OCI-LY1 (cell line): ENCODE measurements around the gene TSKU.
"Not testable (repeated sequence)": the region's sequence is repeated elsewhere in the genome, so short reads cannot be mapped to it uniquely, and the experiment has no call there.

Experiments used
- H2AFZ ChIP-seq: fragments of 200-600 bp; sonication (generic), shearing (Covaris generic); 2 replicates; pipeline ENCODE4 v1.6.0; 2014; ENCODE audit warnings: antibody characterized with exemption, mild to moderate bottlenecking, low read length
- H3F3A ChIP-seq: fragments of 200-600 bp; sonication (generic), shearing (Covaris generic); 2 replicates; pipeline ENCODE4 v1.6.0; 2014; ENCODE audit warnings: mild to moderate bottlenecking, antibody characterized with exemption, low read length, moderate library complexity; ENCODE audit not compliant: insufficient read depth
- H3K27ac ChIP-seq: fragments of 200-600 bp; sonication (generic); 2 replicates; pipeline ENCODE4 v1.5.1; 2014; ENCODE audit warnings: low read length, mixed run types, mild to moderate bottlenecking, low read depth; ENCODE audit not compliant: poor library complexity, severe bottlenecking
- H3K27me3 ChIP-seq: fragments of 200-600 bp; sonication (generic); 2 replicates; pipeline ENCODE4 v1.6.0; 2014; ENCODE audit warnings: antibody characterized with exemption, mild to moderate bottlenecking, low read length, moderate library complexity; ENCODE audit not compliant: insufficient read depth
- H3K36me3 ChIP-seq: fragments of 200-600 bp; sonication (generic); 2 replicates; pipeline ENCODE4 v1.6.1; 2014; ENCODE audit warnings: mild to moderate bottlenecking, antibody characterized with exemption, low read length, moderate library complexity, mixed read lengths; ENCODE audit not compliant: insufficient read depth
- H3K4me1 ChIP-seq: fragments of 200-600 bp; sonication (generic); 2 replicates; pipeline ENCODE4 v1.5.1; 2014; ENCODE audit warnings: mild to moderate bottlenecking, low read length, moderate library complexity; ENCODE audit not compliant: insufficient read depth, severe bottlenecking
- H3K4me2 ChIP-seq: fragments of 200-600 bp; sonication (generic), shearing (Covaris generic); 2 replicates; pipeline ENCODE4 v1.6.1; 2014; ENCODE audit warnings: low read length
- H3K4me3 ChIP-seq: fragments of 200-600 bp; sonication (generic); 2 replicates; pipeline ENCODE4 v1.5.1; 2014; ENCODE audit warnings: low read length, low read depth, mild to moderate bottlenecking, mixed read lengths; ENCODE audit not compliant: poor library complexity, severe bottlenecking
- H3K79me2 ChIP-seq: fragments of 200-600 bp; shearing (Covaris generic); 2 replicates; pipeline ENCODE4 v1.6.1; 2016; ENCODE audit warnings: mixed run types, low read length, mixed read lengths; ENCODE audit not compliant: insufficient read depth
- H3K9ac ChIP-seq: fragments of 200-600 bp; sonication (generic), shearing (Covaris generic); 2 replicates; pipeline ENCODE4 v1.6.1; 2014; ENCODE audit warnings: mild to moderate bottlenecking, low read length, mixed read lengths
- H3K9me2 ChIP-seq: fragments of 200-600 bp; sonication (generic), shearing (Covaris generic); 2 replicates; pipeline ENCODE4 v1.6.1; 2014; ENCODE audit warnings: low read depth, mild to moderate bottlenecking, low read length, mixed read lengths
- H3K9me3 ChIP-seq: fragments of 200-600 bp; shearing (Covaris generic); 2 replicates; pipeline ENCODE4 v1.6.1; 2014; ENCODE audit warnings: low read length, mixed read lengths
- H4K20me1 ChIP-seq: fragments of 200-600 bp; sonication (generic), shearing (Covaris generic); 2 replicates; pipeline ENCODE4 v1.6.0; 2016; ENCODE audit warnings: mild to moderate bottlenecking, low read length; ENCODE audit not compliant: insufficient read depth
- CTCF ChIP-seq: fragments of 200-600 bp; sonication (generic), shearing (Covaris generic); IDR thresholded peaks from 2 replicates; pipeline ENCODE4 v1.5.1; 2017; ENCODE audit warnings: mild to moderate bottlenecking, antibody characterized with exemption, low read length, moderate library complexity, mixed read lengths
- EZH2 ChIP-seq: fragments of 200-600 bp; sonication (generic), shearing (Covaris generic); IDR thresholded peaks from 2 replicates; pipeline ENCODE4 v1.8.0; 2017; ENCODE audit warnings: borderline replicate concordance, mixed run types, mild to moderate bottlenecking, antibody characterized with exemption, low read length, moderate library complexity, mixed read lengths

Gene TSKU

GRCh38 chr11:76810151-76810853 is 27.1 kb downstream of the TSKU start:
- Histone ChIP-seq H3K4me1 (no peaks in the 10 kb centered on the region), H3K27ac (no peak overlapping the region), H3K36me3 (no peaks in the 10 kb centered on the region), H4K20me1 (no peaks in the 10 kb centered on the region), H3K4me2 (no peak overlapping the region), H3K9me3 (0 out of 2 replicates have a peak, but pooled peaks cover 2% of the 10 kb centered on the region), H3F3A (no peaks in the 10 kb centered on the region), H3K9me2 (no peaks in the 10 kb centered on the region), H3K4me3 (no peak overlapping the region), H3K79me2 (no peaks in the 10 kb centered on the region), H2AFZ (no peak overlapping the region), H3K9ac (no peak overlapping the region), H3K27me3 (peaks cover 4% of the 10 kb centered on the region; the same call in 1 of the 2 replicates)
- TF ChIP-seq EZH2 (no peak), CTCF (peak; percentile 74)

- H3K79me2 ChIP-seq = no peaks in the 10 kb centered on the region
- no peaks in the 10 kb centered on the region for H3K9me2 ChIP-seq
- H3K4me1 ChIP-seq = no peaks in the 10 kb centered on the region
- no peak overlapping the region for H3K9ac ChIP-seq
- TF ChIP-seq EZH2 = no peak
- no peak for TF ChIP-seq CTCF
- H3K27ac ChIP-seq = no peak overlapping the region
- H3K36me3 ChIP-seq = no peaks in the 10 kb centered on the region
- no peak overlapping the region for H3K4me2 ChIP-seq
- no peak overlapping the region for H2AFZ ChIP-seq
- H3F3A ChIP-seq = no peaks in the 10 kb centered on the region
- no peaks in the 10 kb centered on the region for H3K27me3 ChIP-seq
- no peak overlapping the region for H3K4me3 ChIP-seq
- H3K9me3 ChIP-seq = 0 out of 2 replicates have a peak, but pooled peaks cover 2% of the 10 kb centered on the region
- no peaks in the 10 kb centered on the region for H4K20me1 ChIP-seq
Observed at GRCh38 chr11:76811259-76811658, 28.1 kb downstream of the TSKU start.

- Histone ChIP-seq H3F3A (no peaks in the 10 kb centered on the region), H3K9me3 (peaks cover 9% of the 10 kb centered on the region; the same call in 1 of the 2 replicates), H4K20me1 (no peaks in the 10 kb centered on the region), H3K27ac (no peak overlapping the region), H3K4me1 (no peaks in the 10 kb centered on the region), H3K4me2 (no peak overlapping the region), H2AFZ (no peak overlapping the region), H3K27me3 (no peaks in the 10 kb centered on the region), H3K4me3 (no peak overlapping the region), H3K79me2 (no peaks in the 10 kb centered on the region), H3K9ac (no peak overlapping the region), H3K36me3 (no peaks in the 10 kb centered on the region), H3K9me2 (no peaks in the 10 kb centered on the region)
- no peak for TF ChIP-seq CTCF
- TF ChIP-seq EZH2 = no peak
Observed at GRCh38 chr11:76814414-76814813, 31.3 kb downstream of the TSKU start.

- H3K4me1 ChIP-seq, H4K20me1 ChIP-seq, H3F3A ChIP-seq, H3K9ac ChIP-seq, H3K36me3 ChIP-seq, H3K27ac ChIP-seq, H3K4me2 ChIP-seq, H2AFZ ChIP-seq, H3K9me3 ChIP-seq, H3K9me2 ChIP-seq, H3K79me2 ChIP-seq, H3K27me3 ChIP-seq, H3K4me3 ChIP-seq: not testable (repeated sequence)
Observed at GRCh38 chr11:76815678-76816077, 32.5 kb downstream of the TSKU start.
